GM12875 (cell line): Measurements from ENCODE around the gene MAP4K2.
A peak's percentile ranks its signal among the peaks of the same experiment; 100 is the strongest.

Experiments
- H3K4me3 ChIP-seq: one replicate; pipeline ENCODE4 v1.5.1; 2011; ENCODE audit warnings: low read depth, low read length, control low read depth
- TF ChIP-seq, protein P1 (sequence below): IDR thresholded peaks from 2 replicates; pipeline ENCODE4 v1.5.1; 2011; ENCODE audit warnings: low read depth, mild to moderate bottlenecking, control low read depth, inconsistent platforms, low read length, moderate library complexity, borderline replicate concordance; ENCODE audit not compliant: insufficient read depth

The MAP4K2 gene

GRCh38 chr11:64788321-64789215, 14.4 kb downstream of the MAP4K2 start:
- TF ChIP-seq, protein P1, sequence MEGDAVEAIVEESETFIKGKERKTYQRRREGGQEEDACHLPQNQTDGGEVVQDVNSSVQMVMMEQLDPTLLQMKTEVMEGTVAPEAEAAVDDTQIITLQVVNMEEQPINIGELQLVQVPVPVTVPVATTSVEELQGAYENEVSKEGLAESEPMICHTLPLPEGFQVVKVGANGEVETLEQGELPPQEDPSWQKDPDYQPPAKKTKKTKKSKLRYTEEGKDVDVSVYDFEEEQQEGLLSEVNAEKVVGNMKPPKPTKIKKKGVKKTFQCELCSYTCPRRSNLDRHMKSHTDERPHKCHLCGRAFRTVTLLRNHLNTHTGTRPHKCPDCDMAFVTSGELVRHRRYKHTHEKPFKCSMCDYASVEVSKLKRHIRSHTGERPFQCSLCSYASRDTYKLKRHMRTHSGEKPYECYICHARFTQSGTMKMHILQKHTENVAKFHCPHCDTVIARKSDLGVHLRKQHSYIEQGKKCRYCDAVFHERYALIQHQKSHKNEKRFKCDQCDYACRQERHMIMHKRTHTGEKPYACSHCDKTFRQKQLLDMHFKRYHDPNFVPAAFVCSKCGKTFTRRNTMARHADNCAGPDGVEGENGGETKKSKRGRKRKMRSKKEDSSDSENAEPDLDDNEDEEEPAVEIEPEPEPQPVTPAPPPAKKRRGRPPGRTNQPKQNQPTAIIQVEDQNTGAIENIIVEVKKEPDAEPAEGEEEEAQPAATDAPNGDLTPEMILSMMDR = no peak
- no peak overlapping the region for H3K4me3 ChIP-seq

GRCh38 chr11:64787526-64788320, 15.3 kb downstream of the MAP4K2 start:
- TF ChIP-seq, protein P1 = peak; percentile 85
- no peak overlapping the region for H3K4me3 ChIP-seq

DNA sequence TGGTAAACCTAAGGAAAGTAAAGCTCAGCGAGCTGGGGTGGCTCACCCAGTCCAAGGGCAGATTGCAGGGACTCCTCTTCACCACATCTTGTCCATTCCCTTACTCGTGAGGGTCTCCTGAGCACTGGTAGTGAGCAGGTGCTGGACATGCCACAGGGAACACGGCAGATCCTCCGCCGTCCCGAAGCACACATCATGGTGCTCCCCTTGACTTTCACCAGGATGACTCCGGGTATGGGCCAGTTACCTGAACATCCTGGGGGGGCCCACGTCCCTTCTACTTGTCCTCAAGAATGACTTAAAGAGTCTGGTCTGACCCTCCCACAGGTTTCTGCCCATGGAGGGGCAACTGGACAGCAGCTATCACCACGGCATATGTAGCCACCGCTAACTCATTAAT, 16.7 kb downstream of the MAP4K2 start:
- TF ChIP-seq, protein P1 = no peak
- H3K4me3 ChIP-seq = no peak overlapping the region

DNA sequence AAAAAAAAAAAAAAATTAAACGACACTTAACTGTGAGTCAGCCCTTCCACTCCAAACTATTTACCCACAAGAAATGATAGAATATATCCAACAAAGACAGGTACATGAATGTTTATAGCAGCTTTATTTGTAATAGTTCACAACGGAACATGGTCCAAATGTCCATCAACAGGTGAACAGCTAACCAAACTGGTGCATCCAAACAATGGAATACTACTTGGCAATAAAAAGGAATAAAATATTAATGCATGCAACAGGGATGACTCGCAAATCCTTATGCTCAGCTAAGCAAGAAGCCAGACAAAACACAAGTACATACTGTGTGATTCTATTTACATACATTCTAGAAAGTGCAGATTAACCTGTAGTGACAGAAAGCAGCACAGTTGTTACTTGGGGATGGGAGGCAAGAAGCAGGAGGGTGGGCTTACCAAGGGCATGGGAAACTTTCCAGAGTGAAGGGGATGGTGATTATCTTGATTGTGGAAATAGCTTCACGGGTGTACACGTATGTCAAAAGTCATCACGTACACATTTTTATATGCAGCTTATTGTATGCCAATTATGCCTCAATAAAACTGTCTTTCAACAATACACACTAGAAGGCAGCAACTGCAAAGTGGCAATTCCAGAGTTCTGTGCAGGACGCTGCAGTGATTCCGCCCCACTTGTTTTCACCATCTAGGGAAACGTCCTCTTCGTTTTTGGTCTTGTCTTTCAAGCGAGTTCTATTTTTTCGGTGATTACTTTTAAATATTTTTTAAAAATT, 18.0 kb downstream of the MAP4K2 start:
- TF ChIP-seq, protein P1 = no peak

DNA sequence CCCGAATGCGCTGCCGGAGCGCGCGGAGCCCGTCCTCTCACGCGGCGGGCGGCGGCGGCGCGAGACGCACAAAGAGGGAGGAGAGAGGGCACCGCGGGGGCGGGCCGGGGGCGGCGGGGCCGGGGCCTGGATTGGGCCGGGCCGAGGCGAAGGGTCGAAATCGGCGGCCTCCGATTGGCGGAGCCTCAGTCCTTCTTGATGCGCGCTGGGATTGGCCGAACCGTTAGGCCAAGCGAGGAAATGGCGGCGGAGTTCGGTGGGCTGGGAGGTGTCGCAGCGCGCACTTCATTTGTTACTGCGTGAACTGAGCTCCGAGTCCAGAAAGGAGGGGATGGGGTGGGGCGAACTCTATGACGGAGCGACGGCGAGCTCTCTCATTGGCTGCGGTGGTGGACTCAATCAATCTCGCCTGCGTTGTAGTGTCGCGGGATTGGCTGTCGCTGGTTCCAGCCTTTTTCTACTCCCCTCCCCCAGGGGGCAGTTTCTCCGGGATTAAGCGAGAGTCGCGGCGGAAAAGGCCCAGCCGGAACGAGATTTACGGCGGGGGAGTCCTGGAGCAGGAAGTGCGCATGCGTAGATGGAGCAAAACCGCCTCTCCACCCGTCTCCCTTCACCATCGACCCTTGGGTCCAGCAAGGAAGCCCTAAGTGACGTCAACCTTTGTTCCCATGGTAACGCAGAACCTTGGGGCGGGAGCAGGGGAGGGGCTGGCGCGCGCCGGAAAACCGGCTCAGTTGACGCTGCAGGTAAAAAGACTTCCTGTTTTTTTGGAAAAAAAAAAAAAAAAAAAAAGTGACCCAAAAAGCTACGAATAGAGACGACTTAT, 24.3 kb downstream of the MAP4K2 start, which contains the start of gene SF1:
Gene SF1, minus strand, starts transcription at position 70 of the 826 bp plus-strand sequence. CDS start 150 bp downstream, outside the sequence.
- peak within 1 kb of the TSS; percentile 99 for H3K4me3 ChIP-seq
- TF ChIP-seq, protein P1 = no peak

More for the DNA sequence above, 18.0 kb downstream of the MAP4K2 start:
- no peak overlapping the region for H3K4me3 ChIP-seq

- peak overlapping the region; percentile 99 for H3K4me3 ChIP-seq
- TF ChIP-seq, protein P1 = no peak
These were observed 24.9 kb downstream of the MAP4K2 start for GRCh38 chr11:64778223-64778472.
